ENCODE data around the gene RNF14.

RNF14 gene

DNA sequence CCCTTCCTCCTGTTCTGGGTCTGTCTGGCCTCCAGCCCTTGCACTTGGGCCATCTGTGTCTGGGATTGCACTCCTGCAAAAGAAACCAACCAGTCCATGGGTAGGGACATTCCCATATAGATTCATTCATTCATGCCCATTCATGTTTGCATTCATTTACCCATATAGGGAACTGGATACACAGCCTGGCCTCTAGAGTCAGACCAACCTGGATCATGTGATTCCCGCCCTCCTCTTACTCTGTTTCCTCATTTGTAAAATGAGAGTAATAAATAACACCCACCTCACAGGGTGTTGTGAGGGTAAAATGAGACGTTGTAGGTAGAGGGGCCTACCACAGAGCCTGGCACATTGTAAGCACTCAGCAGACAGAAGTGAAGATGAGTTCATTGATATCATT lies 19.4 kb upstream of the RNF14 start:
- DNase-seq (ENCODE audit: insufficient read length, low spot score) (no peak), FAIRE-seq (no peak)
- TF ChIP-seq, protein P1, sequence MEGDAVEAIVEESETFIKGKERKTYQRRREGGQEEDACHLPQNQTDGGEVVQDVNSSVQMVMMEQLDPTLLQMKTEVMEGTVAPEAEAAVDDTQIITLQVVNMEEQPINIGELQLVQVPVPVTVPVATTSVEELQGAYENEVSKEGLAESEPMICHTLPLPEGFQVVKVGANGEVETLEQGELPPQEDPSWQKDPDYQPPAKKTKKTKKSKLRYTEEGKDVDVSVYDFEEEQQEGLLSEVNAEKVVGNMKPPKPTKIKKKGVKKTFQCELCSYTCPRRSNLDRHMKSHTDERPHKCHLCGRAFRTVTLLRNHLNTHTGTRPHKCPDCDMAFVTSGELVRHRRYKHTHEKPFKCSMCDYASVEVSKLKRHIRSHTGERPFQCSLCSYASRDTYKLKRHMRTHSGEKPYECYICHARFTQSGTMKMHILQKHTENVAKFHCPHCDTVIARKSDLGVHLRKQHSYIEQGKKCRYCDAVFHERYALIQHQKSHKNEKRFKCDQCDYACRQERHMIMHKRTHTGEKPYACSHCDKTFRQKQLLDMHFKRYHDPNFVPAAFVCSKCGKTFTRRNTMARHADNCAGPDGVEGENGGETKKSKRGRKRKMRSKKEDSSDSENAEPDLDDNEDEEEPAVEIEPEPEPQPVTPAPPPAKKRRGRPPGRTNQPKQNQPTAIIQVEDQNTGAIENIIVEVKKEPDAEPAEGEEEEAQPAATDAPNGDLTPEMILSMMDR (IDR thresholded peaks at IDR 0.05; ENCODE audit: insufficient read depth, missing control alignments), result no peak

DNA sequence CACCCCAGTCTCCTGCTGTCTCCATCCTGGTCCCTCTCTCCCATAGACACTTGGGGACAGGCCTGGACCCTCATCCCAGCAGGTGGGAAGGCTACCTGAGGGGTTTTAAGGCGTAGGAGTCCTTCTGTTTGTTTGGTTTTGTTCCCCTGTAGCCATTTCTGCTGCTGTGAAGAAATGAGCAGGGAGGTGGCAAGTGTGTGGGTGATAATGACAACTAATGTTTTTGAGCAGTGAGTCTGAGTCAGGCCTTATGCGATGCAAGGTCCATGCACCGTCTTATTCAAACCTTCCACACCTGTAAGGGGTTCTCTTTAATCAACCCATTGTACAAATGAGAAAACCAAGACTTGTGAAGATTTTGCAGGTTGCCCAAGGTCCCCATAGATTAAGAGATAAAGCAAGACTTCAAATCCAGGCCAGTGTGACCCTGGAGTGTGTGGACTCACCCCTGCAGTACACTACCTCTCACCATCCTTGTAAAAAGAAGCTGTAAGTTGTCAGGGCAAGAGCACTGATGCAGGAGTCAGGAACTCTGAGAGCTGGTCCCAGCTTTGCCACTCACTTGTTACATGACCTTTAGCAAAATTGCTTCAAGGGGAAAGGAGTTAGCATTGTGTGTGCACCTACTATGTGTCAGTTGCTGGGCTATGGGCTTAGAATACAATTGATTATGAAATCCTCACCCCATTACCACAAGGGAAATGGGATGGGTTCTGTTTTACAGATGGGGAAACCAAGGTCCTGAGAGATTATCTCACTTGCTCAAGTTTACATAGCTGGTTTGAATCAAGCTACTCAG lies 18.5 kb upstream of the RNF14 start:
- TF ChIP-seq, protein P1 (IDR thresholded peaks at IDR 0.05; ENCODE audit: insufficient read depth, missing control alignments), result no peak
- FAIRE-seq (no peak), DNase-seq (ENCODE audit: insufficient read length, low spot score) (no peak)

DNA sequence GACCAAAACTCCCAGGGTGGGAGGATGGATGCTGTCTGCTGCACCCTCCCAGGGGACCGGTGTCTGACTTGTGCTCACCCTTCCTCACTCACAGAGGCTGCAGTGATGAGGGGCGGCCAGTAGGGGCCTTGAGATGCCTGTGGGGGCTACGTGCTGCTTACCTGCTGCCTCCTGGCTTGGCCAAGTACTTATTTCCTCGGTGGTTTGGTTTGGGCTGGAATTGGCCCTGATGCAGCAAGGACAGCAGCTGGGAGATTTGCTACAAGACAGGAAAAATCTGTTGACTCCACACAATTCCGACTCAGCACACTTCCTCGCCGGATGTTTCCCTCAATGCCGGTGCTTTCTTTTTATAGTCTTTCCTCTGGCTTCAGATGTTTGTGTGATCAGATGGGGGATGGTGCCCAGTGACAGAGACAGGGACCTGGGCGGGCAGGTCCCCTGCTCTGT lies 17.5 kb upstream of the RNF14 start:
- TF ChIP-seq, protein P1 (IDR thresholded peaks at IDR 0.05; ENCODE audit: insufficient read depth, missing control alignments), result peak; percentile 24
- DNase-seq (ENCODE audit: insufficient read length, low spot score) (no peak), FAIRE-seq (no peak)

DNA sequence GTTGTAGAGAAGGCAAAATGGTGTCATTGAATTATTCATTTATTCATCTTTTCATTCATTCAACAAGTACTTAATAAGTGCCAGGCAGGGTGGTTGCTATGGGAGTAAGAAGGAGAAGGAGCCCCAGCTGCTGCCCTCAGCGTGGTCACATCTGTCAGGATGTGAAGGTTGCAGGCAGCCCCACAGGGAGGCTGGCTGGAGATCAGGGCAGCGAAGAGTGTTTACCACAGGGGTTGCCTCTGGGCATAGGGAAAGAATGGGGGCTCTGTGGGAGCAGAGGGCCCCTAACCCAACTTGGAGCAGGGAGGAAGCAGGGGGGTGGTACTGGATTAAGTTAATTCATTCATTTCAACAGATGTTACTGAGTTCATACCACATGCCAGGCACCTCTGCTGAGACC lies 16.9 kb upstream of the RNF14 start:
- no peak for FAIRE-seq
- TF ChIP-seq, protein P1 (IDR thresholded peaks at IDR 0.05; ENCODE audit: insufficient read depth, missing control alignments), result no peak
- no peak for DNase-seq (ENCODE audit: insufficient read length, low spot score)

DNA sequence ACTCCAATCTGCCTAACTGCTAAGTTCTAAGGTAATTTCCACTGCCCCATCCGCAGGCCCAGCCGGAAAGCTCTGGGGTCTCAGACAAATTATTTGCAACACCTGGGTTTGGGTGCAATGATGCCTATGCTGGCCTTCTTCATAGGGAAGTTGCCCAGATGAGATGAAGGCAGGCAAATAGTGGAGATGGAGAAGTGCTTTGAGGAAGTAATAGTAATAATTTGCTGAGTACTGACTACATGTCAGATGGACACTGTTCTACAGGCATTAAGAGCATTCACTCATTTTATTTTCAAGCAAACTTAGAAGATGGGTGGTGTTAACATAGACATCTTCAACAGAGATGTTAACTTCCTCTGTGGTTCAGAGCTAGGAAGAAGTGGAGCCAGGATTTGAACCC lies 14.7 kb upstream of the RNF14 start:
- FAIRE-seq (no peak), DNase-seq (ENCODE audit: insufficient read length, low spot score) (no peak)
- TF ChIP-seq, protein P1 (IDR thresholded peaks at IDR 0.05; ENCODE audit: insufficient read depth, missing control alignments), result no peak

DNA sequence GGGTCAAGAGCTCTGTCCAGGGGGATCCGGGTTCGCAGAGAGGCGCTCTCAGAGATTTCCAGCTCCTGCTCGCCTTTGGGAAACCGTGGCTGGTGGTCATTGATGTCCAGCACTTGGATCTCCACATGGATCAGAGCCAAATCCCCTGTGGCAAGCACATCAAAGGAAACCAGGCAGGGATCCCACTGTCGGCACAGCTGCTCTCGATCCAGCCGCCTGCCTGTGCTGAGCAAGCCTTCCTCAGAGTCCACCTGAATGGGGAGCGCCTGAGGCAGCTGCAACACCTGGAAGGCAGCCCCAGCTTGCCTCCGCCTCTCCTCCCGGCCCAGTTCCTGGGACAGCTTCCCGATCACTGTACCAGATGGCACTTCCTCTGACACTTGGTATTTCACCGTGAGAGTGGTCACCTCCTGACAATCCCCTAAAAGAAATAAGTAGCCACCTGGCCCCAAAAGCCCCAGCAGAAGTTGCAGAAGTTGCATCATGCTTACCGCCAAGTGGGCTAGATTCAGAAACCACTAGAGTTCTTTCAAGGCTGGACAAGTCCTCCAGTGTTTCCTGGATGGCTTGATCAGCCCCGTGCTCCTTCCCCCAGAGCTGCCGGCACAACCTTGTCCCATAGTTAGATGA lies 11.4 kb upstream of the RNF14 start:
- FAIRE-seq (no peak), DNase-seq (ENCODE audit: insufficient read length, low spot score) (no peak)
- TF ChIP-seq, protein P1 (IDR thresholded peaks at IDR 0.05; ENCODE audit: insufficient read depth, missing control alignments), result no peak

DNA sequence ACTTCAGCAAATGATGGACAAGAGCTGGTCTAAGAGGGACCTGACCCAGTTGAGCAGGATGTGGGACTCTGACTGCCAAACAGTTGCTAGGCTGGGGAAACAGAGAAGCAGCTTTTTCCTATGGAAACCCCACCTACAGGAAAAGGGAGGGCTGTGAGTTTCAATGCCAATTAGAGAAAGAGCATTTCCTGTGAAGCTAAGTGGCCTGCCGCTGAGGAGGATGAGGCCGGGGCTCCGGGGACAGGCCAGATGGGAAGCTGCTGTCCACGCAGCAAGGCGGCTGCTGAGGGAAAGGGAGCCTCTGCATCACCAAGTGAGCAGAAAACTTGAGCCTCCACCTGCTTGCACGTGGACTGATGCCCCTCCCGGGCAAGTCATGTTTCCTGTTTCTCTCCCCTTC lies 10.8 kb upstream of the RNF14 start, which contains the start of gene PCDH12:
Gene PCDH12 (minus strand): TSS at position 90 of the 400 bp plus-strand sequence. CDS start 351 bp downstream, outside the sequence.
- no peak for DNase-seq (ENCODE audit: insufficient read length, low spot score)
- TF ChIP-seq, protein P1 (IDR thresholded peaks at IDR 0.05; ENCODE audit: insufficient read depth, missing control alignments), result no peak
- no peak for FAIRE-seq

Data from D721Med (cell line).